Measurements from ENCODE around the gene EDAR. TPM values are rescaled to one million over a fixed set of nuclear protein-coding genes. Genes with fewer than 3 reads are reported as not detected.

EDAR gene
- total and polyA plus RNA-seq, 7 donors: 0.01 TPM; not detected in 6

DNA sequence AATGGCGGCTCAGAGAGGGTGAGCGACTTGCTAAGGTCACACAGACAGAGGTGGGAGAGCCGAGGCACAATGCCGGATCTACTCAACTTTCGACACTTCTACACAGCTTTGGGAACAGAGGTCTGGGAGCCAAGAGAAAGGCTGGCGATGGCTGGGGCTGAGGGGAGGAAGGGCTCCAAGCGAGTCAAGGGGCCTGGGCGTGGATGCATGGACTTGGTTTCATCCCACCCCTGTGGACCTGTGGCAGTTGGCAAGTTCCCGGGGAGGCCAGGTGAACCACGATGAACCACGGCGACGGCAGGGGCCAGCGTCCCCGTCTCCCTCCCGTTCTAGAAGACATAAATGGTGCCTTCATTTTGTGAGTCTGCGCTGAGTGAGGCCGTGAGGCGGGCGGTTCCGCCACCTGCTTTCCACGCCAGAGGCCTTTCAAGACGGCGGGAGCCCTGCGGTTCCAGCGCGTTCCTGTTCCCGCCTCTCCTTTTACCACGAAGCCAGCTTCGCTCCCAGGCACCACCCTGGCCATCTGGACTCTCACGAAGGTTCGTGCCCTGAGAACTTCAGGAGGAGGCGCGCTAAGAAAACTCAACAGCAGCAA is 46.7 kb downstream of the EDAR start:
- Histone ChIP-seq H3K27ac (no peak overlapping the region), H3K9me3 (peaks cover under 1% of the 10 kb centered on the region), H3K4me3 (no peak overlapping the region), H3K4me1 (no peaks in the 10 kb centered on the region), H3K36me3 (ENCODE audit: insufficient read depth in 1 of 2, low read depth in 1 of 2) (no peaks in the 10 kb centered on the region), H3K27me3 (ENCODE audit: insufficient read depth in 3 of 3, low read length in 2 of 3) (peaks cover 0 to 2% (median 1%) of the 10 kb centered on the region in 3 donors)
- TF ChIP-seq, protein P1, sequence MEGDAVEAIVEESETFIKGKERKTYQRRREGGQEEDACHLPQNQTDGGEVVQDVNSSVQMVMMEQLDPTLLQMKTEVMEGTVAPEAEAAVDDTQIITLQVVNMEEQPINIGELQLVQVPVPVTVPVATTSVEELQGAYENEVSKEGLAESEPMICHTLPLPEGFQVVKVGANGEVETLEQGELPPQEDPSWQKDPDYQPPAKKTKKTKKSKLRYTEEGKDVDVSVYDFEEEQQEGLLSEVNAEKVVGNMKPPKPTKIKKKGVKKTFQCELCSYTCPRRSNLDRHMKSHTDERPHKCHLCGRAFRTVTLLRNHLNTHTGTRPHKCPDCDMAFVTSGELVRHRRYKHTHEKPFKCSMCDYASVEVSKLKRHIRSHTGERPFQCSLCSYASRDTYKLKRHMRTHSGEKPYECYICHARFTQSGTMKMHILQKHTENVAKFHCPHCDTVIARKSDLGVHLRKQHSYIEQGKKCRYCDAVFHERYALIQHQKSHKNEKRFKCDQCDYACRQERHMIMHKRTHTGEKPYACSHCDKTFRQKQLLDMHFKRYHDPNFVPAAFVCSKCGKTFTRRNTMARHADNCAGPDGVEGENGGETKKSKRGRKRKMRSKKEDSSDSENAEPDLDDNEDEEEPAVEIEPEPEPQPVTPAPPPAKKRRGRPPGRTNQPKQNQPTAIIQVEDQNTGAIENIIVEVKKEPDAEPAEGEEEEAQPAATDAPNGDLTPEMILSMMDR (IDR thresholded peaks at IDR 0.05): no peak
- intact Hi-C loops (cut with DNase I): no loop called here
- ATAC-seq: no peak
- no peak for DNase-seq
- WGBS, 3 donors: 91 to 93% (median 92%) methylated on average over 34 of the region's 34 CpGs

DNA sequence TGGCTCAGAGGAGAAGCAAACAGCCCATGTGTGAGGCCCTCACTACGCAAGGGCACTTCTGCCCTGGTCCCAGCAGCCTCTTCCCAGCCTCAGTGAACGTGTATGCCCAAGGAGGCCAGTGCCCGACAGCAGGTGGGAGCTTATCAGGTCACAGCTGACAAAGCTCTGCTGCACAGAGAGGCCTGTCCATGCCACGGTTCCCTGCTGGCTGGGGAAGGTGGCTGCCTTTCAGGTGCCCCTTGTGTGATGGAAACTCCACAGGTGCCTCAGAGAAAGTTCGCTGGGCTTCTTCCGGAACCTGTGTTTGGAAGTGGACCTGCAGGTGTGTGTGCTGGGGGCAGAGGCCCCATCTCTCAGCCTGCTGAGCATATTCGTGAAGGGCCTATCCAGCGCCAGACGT is 47.3 kb downstream of the EDAR start:
- H3K27ac ChIP-seq: no peak overlapping the region
- intact Hi-C loops (cut with DNase I): no loop called here
- WGBS, 3 donors: 92 to 93% (median 92%) methylated on average over 9 of the region's 9 CpGs

DNA sequence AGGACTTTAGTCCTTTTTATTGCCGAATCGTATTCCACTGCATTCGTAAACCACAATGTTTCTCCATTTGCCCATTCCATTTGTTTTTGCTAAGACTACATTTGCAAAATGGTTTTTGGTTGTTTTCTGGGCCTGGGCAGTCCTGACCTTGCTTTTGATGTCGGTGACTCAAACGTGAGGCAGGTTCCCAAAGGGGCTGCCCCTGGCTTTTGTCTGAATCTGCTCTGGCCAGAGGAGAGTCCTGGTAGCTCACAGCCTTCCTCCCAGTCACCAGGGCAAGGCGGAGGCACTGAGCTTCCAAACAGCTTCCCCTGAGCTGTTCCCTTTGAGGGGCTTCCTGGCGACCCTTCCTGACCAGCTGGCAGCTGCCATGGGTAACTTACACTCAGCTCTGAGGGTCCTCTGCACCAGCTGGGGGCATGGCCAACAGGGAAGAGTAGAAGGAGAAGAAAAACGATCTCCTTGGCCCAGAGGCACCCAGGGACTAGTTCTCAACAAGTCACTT is 47.8 kb downstream of the EDAR start:
- Histone ChIP-seq H3K27me3 (ENCODE audit: insufficient read depth in 3 of 3, low read length in 2 of 3) (peaks cover 0 to 4% (median 2%) of the 10 kb centered on the region in 3 donors), H3K27ac (no peak overlapping the region), H3K36me3 (ENCODE audit: insufficient read depth in 1 of 2, low read depth in 1 of 2) (no peaks in the 10 kb centered on the region), H3K9me3 (no peaks in the 10 kb centered on the region), H3K4me3 (no peak overlapping the region), H3K4me1 (no peaks in the 10 kb centered on the region)
- TF ChIP-seq, protein P1 (IDR thresholded peaks at IDR 0.05): no peak
- ATAC-seq (no peak), DNase-seq (no peak)
- WGBS, 3 donors: 71 to 73% (median 71%) methylated on average over 8 of the region's 8 CpGs
- intact Hi-C loops (cut with DNase I): no loop called here

More for the DNA sequence above, 47.3 kb downstream of the EDAR start:
- ATAC-seq (no peak), DNase-seq (no peak)
- H3K9me3 ChIP-seq: no peaks in the 10 kb centered on the region
- H3K4me3 ChIP-seq: no peak overlapping the region
- TF ChIP-seq, protein P1 (IDR thresholded peaks at IDR 0.05): no peak
- H3K27me3 ChIP-seq (ENCODE audit: insufficient read depth in 3 of 3, low read length in 2 of 3): peaks cover 0 to 4% (median 2%) of the 10 kb centered on the region in 3 donors
- no peaks in the 10 kb centered on the region for H3K4me1 ChIP-seq
- H3K36me3 ChIP-seq (ENCODE audit: insufficient read depth in 1 of 2, low read depth in 1 of 2): no peaks in the 10 kb centered on the region

DNA sequence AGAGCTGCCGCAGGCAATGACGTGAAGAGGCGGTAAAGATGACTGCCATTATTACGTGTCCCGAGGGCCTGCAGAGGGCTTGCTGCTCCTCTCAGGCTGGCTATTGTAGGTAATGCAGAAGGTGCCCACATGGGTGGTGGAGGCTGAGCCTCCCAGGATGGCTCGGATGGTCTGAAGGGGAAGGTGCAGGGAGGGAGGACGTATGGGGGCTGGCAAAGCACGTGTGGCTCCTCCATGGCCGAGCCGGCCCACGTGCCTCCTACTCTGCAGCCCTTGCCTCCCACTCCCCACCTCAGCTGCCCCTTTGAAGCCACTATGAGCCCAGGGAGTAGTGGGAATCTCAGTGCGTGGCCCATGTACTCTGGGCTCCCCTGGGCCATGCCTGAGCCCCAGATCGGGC is 48.9 kb downstream of the EDAR start:
- H3K4me1 ChIP-seq: no peaks in the 10 kb centered on the region
- no peaks in the 10 kb centered on the region for H3K9me3 ChIP-seq
- no peak for ATAC-seq
- intact Hi-C loops (cut with DNase I): no loop called here
- DNase-seq: no peak
- whole genome bisulfite sequencing, 3 donors: 87 to 91% (median 89%) methylated on average over 13 of the region's 13 CpGs
- TF ChIP-seq, protein P1 (IDR thresholded peaks at IDR 0.05): no peak
- H3K36me3 ChIP-seq (ENCODE audit: insufficient read depth in 1 of 2, low read depth in 1 of 2): no peaks in the 10 kb centered on the region
- H3K4me3 ChIP-seq: no peak overlapping the region
- H3K27me3 ChIP-seq (ENCODE audit: insufficient read depth in 3 of 3, low read length in 2 of 3): peaks cover 0 to 4% (median 2%) of the 10 kb centered on the region in 3 donors
- H3K27ac ChIP-seq: no peak overlapping the region
